HepG2 (cell line): ENCODE data around the gene SLC29A1.

ENCODE experiments used
- BRCA1 ChIP-seq: sonication (generic); formaldehyde crosslinking; IDR thresholded peaks from 2 replicates; pipeline ENCODE4 v1.4.0; 2020; ENCODE audit warnings: missing genetic modification reagents
- CTCF ChIP-seq: sonication (generic); formaldehyde crosslinking; IDR thresholded peaks from 2 replicates; pipeline ENCODE4 v1.5.0; 2020; ENCODE audit warnings: mild to moderate bottlenecking, missing genetic modification reagents, moderate library complexity
- HCFC1 ChIP-seq: fragments of 150-350 bp; IDR thresholded peaks from 2 replicates; pipeline ENCODE4 v1.6.1; 2014; ENCODE audit warnings: low read depth, low read length
- NCOR1 ChIP-seq: fragments of 200-600 bp; sonication (generic); IDR thresholded peaks from 2 replicates; pipeline ENCODE4 v1.7.0; 2017; ENCODE audit warnings: antibody characterized with exemption, low read length, borderline replicate concordance
- PRDM10 ChIP-seq: sonication (generic); formaldehyde crosslinking; IDR thresholded peaks from 2 replicates; pipeline ENCODE4 v1.4.0; 2020; ENCODE audit warnings: low read depth, missing genetic modification reagents
- REST ChIP-seq, 2 experiments: IDR thresholded peaks; 2 replicates each; pipeline ENCODE4 v1.6.1; 2011 to 2012; ENCODE audit warnings: low read length in 2 of 2, borderline replicate concordance in 1 of 2, low read depth in 1 of 2, mild to moderate bottlenecking in 1 of 2, moderate library complexity in 1 of 2
- SMAD3 ChIP-seq: sonication (generic); formaldehyde crosslinking; IDR thresholded peaks from 2 replicates; pipeline ENCODE4 v1.4.0; 2020; ENCODE audit warnings: missing genetic modification reagents
- YY1 ChIP-seq: IDR thresholded peaks from 2 replicates; pipeline ENCODE4 v1.6.1; 2011; ENCODE audit warnings: low read length, low read depth, moderate library complexity, mild to moderate bottlenecking; ENCODE audit not compliant: insufficient read depth, insufficient replicate concordance
- ZBTB34 ChIP-seq: sonication (generic); formaldehyde crosslinking; IDR thresholded peaks from 2 replicates; pipeline ENCODE4 v1.8.0; 2022; ENCODE audit warnings: mild to moderate bottlenecking, missing genetic modification reagents
- ZBTB8A ChIP-seq: sonication (generic); formaldehyde crosslinking; IDR thresholded peaks from 2 replicates; pipeline ENCODE4 v1.4.0; 2020; ENCODE audit warnings: mild to moderate bottlenecking, low read depth, missing genetic modification reagents, borderline replicate concordance
- ZNF274 ChIP-seq: sonication (generic); formaldehyde crosslinking; IDR thresholded peaks from 2 replicates; pipeline ENCODE4 v1.5.1; 2020; ENCODE audit warnings: mild to moderate bottlenecking, missing genetic modification reagents
- ZNF414 ChIP-seq: sonication (generic); formaldehyde crosslinking; IDR thresholded peaks from 2 replicates; pipeline ENCODE4 v1.5.0; 2020; ENCODE audit warnings: missing genetic modification reagents
- ZNF547 ChIP-seq: sonication (generic); formaldehyde crosslinking; IDR thresholded peaks from 2 replicates; pipeline ENCODE4 v1.5.1; 2020; ENCODE audit warnings: mild to moderate bottlenecking, missing genetic modification reagents

GRCh38 chr6:44230034-44230675 is 6.8 kb downstream of the SLC29A1 start:
- TF ChIP-seq PRDM10 (CRISPR knock-in tag) (no peak), ZNF414 (no peak), CTCF (CRISPR knock-in tag) (no peak), SMAD3 (CRISPR knock-in tag) (no peak), ZBTB8A (no peak), YY1 (no peak), BRCA1 (CRISPR knock-in tag) (no peak), HCFC1 (no peak), ZBTB34 (no peak), ZNF274 (CRISPR knock-in tag) (no peak), REST (IDR thresholded peaks at IDR 0.05; ENCODE audit: borderline replicate concordance in 1 of 2, low read depth in 1 of 2, low read length in 2 of 2) (no peak), NCOR1 (no peak), ZNF547 (CRISPR knock-in tag) (no peak)
